ENCODE data around the gene SHLD3.
"Not testable (repeated sequence)": the region's sequence is repeated elsewhere in the genome, so short reads cannot be mapped to it uniquely, and the experiment has no call there.

Gene SHLD3

DNA sequence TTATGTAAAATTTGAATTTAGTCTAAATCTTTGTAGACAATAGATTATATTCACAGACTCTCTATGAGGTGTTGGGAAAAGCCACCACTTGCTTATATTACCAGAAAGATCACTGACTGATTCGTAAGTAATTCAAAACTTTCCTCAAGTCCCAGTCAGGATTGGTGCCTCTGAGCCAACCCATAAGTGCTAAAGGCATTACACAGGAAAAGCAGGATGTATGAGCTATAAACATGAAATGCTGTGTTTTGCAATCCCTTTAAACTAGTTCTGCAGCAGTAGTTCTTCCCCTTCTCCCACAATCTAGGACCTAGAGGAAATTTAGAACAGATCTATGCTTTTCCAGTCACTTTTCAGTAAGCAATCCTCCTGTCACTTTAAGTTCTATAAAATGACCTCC, 48.0 kb downstream of the SHLD3 start:
- CTCF ChIA-PET: interaction anchor here (1.1 kb wide), 1 partner anchor 14 kb away, joined by 4 read pairs; no protein-coding TSS in a partner anchor
- TF ChIP-seq CTCF (IDR thresholded peaks at IDR 0.05; ENCODE audit: control extremely low read depth, extremely low read depth, low read depth, missing control alignments): no peak

GRCh38 chr5:65674749-65675148, 49.9 kb downstream of the SHLD3 start:
- no peak for TF ChIP-seq CTCF (IDR thresholded peaks at IDR 0.05; ENCODE audit: control extremely low read depth, extremely low read depth, low read depth, missing control alignments)
- POLR2A ChIA-PET: no interaction called here
- CTCF ChIA-PET: no interaction called here
- no peak for DNase-seq (ENCODE audit: extremely low spot score)

More for the DNA sequence above, 48.0 kb downstream of the SHLD3 start:
- POLR2A ChIA-PET: no interaction called here
- DNase-seq (ENCODE audit: extremely low spot score): no peak

- POLR2A ChIA-PET; DNase-seq (ENCODE audit: extremely low spot score): not testable (repeated sequence)
- CTCF ChIA-PET: interaction anchor here (0.9 to 1.8 kb wide), 4 partner anchors 9 to 480 kb away, joined by 3 to 6 read pairs (median 5); no protein-coding TSS in a partner anchor
These were observed 51.2 kb downstream of the SHLD3 start for GRCh38 chr5:65676056-65676455.

Data from GM10248 (cell line).